ENCODE data around the gene NPEPL1.
"Not testable (repeated sequence)": the region's sequence is repeated elsewhere in the genome, so short reads cannot be mapped to it uniquely, and the experiment has no call there.

NPEPL1 gene

GRCh38 chr20:58742668-58743566, 50.3 kb downstream of the NPEPL1 start:
- Mint-ChIP-seq H3K36me3 (no peaks in the 10 kb centered on the region), H3K27me3 (peaks cover 15% of the 10 kb centered on the region), H3K27ac (no peak overlapping the region), H3K4me1 (ENCODE audit: low read depth) (no peaks in the 10 kb centered on the region), H3K4me3 (no peak overlapping the region), H3K9me3 (ENCODE audit: low read depth) (peaks cover 5% of the 10 kb centered on the region)

DNA sequence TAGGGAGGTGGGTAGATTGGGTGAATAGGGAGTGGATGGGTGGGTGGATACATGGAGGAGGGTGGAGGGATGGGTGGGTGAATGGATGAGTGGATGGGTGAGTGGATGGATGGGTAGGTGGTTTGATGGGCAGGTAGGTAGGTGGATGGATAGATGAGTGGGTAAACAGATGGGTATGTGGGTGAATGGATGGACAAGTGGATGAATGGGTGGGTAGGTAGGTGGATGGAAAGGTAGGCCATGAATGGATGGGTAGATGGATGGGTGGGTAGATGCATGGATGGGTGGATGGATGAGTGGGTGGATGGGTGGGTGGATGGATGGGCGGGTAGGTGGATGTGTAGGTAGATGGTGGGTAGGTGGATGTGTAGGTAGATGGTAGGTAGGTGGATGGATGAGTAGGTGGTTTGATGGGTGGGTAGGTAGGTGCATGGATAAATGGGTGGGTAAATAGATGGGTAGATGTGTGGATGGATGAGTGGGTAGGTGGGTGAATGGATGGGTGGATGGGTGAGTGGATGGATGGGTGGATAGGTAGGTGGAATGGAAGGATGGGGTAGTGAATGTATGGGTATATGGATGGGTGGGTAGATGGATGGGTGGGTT, 51.4 kb downstream of the NPEPL1 start:
- H3K4me3 Mint-ChIP-seq, result no peak overlapping the region

GRCh38 chr20:58744836-58745235, 52.2 kb downstream of the NPEPL1 start:
- no peaks in the 10 kb centered on the region for H3K9me3 Mint-ChIP-seq (ENCODE audit: low read depth)
- H3K4me1 Mint-ChIP-seq (ENCODE audit: low read depth), result no peaks in the 10 kb centered on the region
- no peaks in the 10 kb centered on the region for H3K36me3 Mint-ChIP-seq
- no peak overlapping the region for H3K4me3 Mint-ChIP-seq
- peaks cover 7% of the 10 kb centered on the region for H3K27me3 Mint-ChIP-seq
- H3K27ac Mint-ChIP-seq, result no peak overlapping the region

More for the DNA sequence above, 51.4 kb downstream of the NPEPL1 start:
- H3K9me3 Mint-ChIP-seq (ENCODE audit: low read depth), result peaks cover 5% of the 10 kb centered on the region
- H3K4me1 Mint-ChIP-seq (ENCODE audit: low read depth), result no peaks in the 10 kb centered on the region
- H3K36me3 Mint-ChIP-seq, result no peaks in the 10 kb centered on the region
- no peak overlapping the region for H3K27ac Mint-ChIP-seq
- H3K27me3 Mint-ChIP-seq, result peaks cover 13% of the 10 kb centered on the region

- Mint-ChIP-seq H3K27ac (no peak overlapping the region), H3K9me3 (ENCODE audit: low read depth) (no peaks in the 10 kb centered on the region), H3K4me3 (no peak overlapping the region), H3K27me3 (peaks cover 6% of the 10 kb centered on the region), H3K36me3 (no peaks in the 10 kb centered on the region), H3K4me1 (ENCODE audit: low read depth) (no peaks in the 10 kb centered on the region)
These were observed 52.8 kb downstream of the NPEPL1 start for GRCh38 chr20:58745391-58745790.

GRCh38 chr20:58746620-58747019, 54.0 kb downstream of the NPEPL1 start:
- no peak overlapping the region for H3K27ac Mint-ChIP-seq
- H3K36me3 Mint-ChIP-seq, result no peaks in the 10 kb centered on the region
- H3K4me1 Mint-ChIP-seq (ENCODE audit: low read depth), result no peaks in the 10 kb centered on the region
- H3K9me3 Mint-ChIP-seq (ENCODE audit: low read depth), result no peaks in the 10 kb centered on the region
- H3K4me3 Mint-ChIP-seq, result no peak overlapping the region
- peaks cover 3% of the 10 kb centered on the region for H3K27me3 Mint-ChIP-seq

DNA sequence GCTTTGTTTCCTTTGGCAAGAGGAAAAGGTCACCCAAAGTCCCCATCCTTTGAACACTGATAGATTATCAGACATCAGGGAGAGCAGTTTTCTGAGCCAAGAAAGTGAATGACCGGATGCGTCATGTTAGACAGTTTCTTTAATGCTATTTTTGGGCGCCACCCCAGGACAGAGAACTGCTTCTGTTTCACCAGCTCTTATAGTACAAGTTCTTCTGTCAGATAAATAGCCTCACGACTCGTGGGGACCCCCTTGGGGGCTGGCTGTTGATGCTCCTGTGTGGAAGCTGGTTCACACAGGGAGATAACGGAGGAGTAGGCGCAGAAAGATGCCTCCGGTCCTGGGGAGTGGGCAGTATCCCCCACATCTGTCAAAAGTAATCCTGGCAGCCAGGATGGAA, 54.6 kb downstream of the NPEPL1 start:
- Mint-ChIP-seq H3K27me3 (peaks cover 5% of the 10 kb centered on the region), H3K4me1 (ENCODE audit: low read depth) (no peaks in the 10 kb centered on the region), H3K9me3 (ENCODE audit: low read depth) (no peaks in the 10 kb centered on the region), H3K27ac (no peak overlapping the region), H3K36me3 (no peaks in the 10 kb centered on the region), H3K4me3 (no peak overlapping the region)

DNA sequence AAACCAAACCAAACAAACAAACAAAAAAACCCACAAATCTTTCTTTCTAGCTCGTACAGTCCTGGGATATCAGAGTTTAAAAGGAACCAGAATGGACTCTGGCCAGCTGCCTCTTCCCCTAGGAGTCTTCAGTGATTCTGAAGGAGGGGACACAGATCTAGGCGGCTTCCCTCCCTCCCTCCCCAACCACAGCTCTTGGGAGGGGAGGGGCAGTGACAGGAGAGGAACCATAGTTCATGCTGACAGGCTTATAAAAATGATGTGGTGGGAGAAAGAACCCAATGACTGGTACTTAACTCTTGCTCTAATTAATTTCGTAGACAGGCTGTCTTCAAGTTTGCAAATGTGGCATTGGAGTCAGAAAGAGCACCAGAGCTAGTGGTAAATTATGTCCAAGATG, 56.0 kb downstream of the NPEPL1 start:
- Mint-ChIP-seq H3K27ac (no peak overlapping the region), H3K9me3 (ENCODE audit: low read depth) (no peaks in the 10 kb centered on the region), H3K4me1 (ENCODE audit: low read depth) (no peaks in the 10 kb centered on the region), H3K36me3 (no peaks in the 10 kb centered on the region), H3K4me3 (no peak overlapping the region), H3K27me3 (peaks cover 8% of the 10 kb centered on the region)

GRCh38 chr20:58749098-58749769, 56.6 kb downstream of the NPEPL1 start:
- Mint-ChIP-seq H3K9me3 (ENCODE audit: low read depth) (no peaks in the 10 kb centered on the region), H3K36me3 (no peaks in the 10 kb centered on the region), H3K27ac (no peak overlapping the region), H3K4me3 (no peak overlapping the region), H3K4me1 (ENCODE audit: low read depth) (no peaks in the 10 kb centered on the region), H3K27me3 (peaks cover 8% of the 10 kb centered on the region)

- Mint-ChIP-seq H3K4me1 (ENCODE audit: low read depth) (no peaks in the 10 kb centered on the region), H3K36me3 (no peaks in the 10 kb centered on the region), H3K27ac (no peak overlapping the region), H3K9me3 (ENCODE audit: low read depth) (no peaks in the 10 kb centered on the region), H3K4me3 (no peak overlapping the region), H3K27me3 (peaks cover 10% of the 10 kb centered on the region)
These were observed 57.4 kb downstream of the NPEPL1 start for GRCh38 chr20:58749979-58750378.

GRCh38 chr20:58750706-58751105, 58.1 kb downstream of the NPEPL1 start:
- not testable (repeated sequence) for H3K4me1 Mint-ChIP-seq (ENCODE audit: low read depth); H3K9me3 Mint-ChIP-seq (ENCODE audit: low read depth); H3K27ac Mint-ChIP-seq; H3K4me3 Mint-ChIP-seq; H3K36me3 Mint-ChIP-seq
- H3K27me3 Mint-ChIP-seq, result peaks cover 11% of the 10 kb centered on the region

- Mint-ChIP-seq H3K36me3 (no peaks in the 10 kb centered on the region), H3K27ac (no peak overlapping the region), H3K4me1 (ENCODE audit: low read depth) (no peaks in the 10 kb centered on the region), H3K9me3 (ENCODE audit: low read depth) (no peaks in the 10 kb centered on the region), H3K27me3 (peaks cover 10% of the 10 kb centered on the region), H3K4me3 (no peak overlapping the region)
These were observed 59.4 kb downstream of the NPEPL1 start for GRCh38 chr20:58751979-58752378.

- Mint-ChIP-seq H3K9me3 (ENCODE audit: low read depth) (no peaks in the 10 kb centered on the region), H3K27ac (no peak overlapping the region), H3K36me3 (no peaks in the 10 kb centered on the region), H3K4me1 (ENCODE audit: low read depth) (no peaks in the 10 kb centered on the region), H3K4me3 (no peak overlapping the region), H3K27me3 (peaks cover 10% of the 10 kb centered on the region)
These were observed 60.0 kb downstream of the NPEPL1 start for GRCh38 chr20:58752565-58752964.

DNA sequence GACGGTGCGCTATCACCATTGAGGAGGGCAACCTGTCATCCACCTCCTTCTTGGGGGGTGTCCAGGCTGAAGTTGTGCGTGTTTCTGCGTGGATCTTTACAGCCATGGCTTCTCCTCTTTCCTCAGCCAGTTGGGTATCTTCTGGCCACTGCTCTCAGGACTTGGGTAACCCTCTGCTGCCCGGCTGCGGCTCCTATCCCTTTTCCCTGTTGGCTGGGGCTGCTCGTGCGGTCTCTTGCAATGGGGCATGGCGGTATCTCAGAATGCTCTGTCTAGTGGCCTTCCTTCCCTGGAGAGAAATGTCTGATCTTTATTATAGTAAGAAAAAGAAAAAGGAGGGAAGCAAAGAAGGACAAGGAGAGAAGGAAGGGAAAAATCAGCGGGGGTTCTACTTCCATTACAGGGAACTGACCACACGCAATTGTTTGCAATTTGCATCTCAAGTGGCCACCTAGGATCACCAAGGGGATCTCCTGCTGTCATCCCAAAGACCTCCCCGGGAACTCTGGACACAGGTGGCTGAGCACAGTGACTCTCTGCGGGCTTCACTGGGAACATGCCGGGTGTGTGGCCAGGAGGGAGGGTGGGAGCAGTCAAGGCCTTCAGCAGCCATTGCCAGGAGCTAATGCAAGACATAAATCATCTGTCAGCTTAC, 60.8 kb downstream of the NPEPL1 start:
- Mint-ChIP-seq H3K36me3 (no peaks in the 10 kb centered on the region), H3K4me3 (no peak overlapping the region), H3K4me1 (ENCODE audit: low read depth) (no peaks in the 10 kb centered on the region), H3K27me3 (peaks cover 10% of the 10 kb centered on the region), H3K9me3 (ENCODE audit: low read depth) (no peaks in the 10 kb centered on the region), H3K27ac (no peak overlapping the region)

DNA sequence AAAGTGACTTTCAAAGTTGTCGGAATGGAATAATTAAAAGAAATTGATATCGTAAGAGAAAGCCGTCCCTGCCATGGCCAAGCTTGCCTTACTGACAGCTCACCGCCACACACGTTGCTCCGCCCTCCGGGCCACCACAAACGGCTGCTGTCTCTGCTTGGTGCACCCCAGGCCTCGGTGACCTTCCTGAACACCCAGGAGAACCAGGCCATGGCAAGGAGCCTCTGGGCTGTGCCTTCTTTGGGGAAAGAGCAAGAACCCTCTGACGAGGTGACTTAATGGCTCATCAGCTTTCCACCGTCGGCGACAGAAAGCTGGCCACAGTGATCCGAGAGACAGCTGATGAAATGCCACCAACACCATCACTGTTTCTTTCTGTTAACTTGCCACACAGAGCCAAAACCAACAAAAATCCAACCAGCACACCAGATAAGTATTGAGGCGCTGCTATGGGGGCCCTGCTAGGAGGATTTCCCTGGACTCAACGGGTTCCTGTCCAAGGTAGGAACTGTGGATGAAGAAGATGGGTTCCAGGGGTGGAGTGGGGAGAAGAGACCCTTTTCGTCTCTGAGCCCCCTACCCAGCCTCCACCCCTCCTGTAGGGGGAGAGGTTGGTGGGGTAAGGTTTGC, 61.4 kb downstream of the NPEPL1 start:
- Mint-ChIP-seq H3K4me1 (ENCODE audit: low read depth) (no peaks in the 10 kb centered on the region), H3K27me3 (peaks cover 10% of the 10 kb centered on the region), H3K9me3 (ENCODE audit: low read depth) (no peaks in the 10 kb centered on the region), H3K4me3 (no peak overlapping the region), H3K27ac (no peak overlapping the region), H3K36me3 (no peaks in the 10 kb centered on the region)

Data from activated naive CD8-positive, alpha-beta T cell (primary cell).